KOPT-K1 (cell line): ENCODE measurements around the gene RAMP1.

Experiments used
- H3K27ac ChIP-seq: fragments of 200-600 bp; sonication (generic); 2 replicates; pipeline ENCODE4 v1.5.1; 2016; ENCODE audit warnings: antibody characterized with exemption, mild to moderate bottlenecking, low read depth, low read length; ENCODE audit not compliant: poor library complexity, severe bottlenecking
- H3K36me3 ChIP-seq: fragments of 200-600 bp; sonication (generic); 2 replicates; pipeline ENCODE4 v1.5.1; 2017; ENCODE audit warnings: antibody characterized with exemption, mild to moderate bottlenecking, low read length, moderate library complexity; ENCODE audit not compliant: insufficient read depth
- H3K9me3 ChIP-seq: fragments of 200-600 bp; sonication (generic); 2 replicates; pipeline ENCODE4 v1.5.1; 2017; ENCODE audit warnings: antibody characterized with exemption, low read length, mild to moderate bottlenecking; ENCODE audit not compliant: insufficient read depth, poor library complexity, severe bottlenecking

Gene RAMP1

GRCh38 chr2:237909801-237910475 lies 50.5 kb downstream of the RAMP1 start:
- Histone ChIP-seq H3K9me3 (peaks cover 14% of the 10 kb centered on the region), H3K36me3 (no peaks in the 10 kb centered on the region), H3K27ac (peak overlapping the region; percentile 17)

GRCh38 chr2:237910576-237911362 lies 51.3 kb downstream of the RAMP1 start:
- Histone ChIP-seq H3K9me3 (peaks cover 14% of the 10 kb centered on the region), H3K27ac (no peak overlapping the region), H3K36me3 (no peaks in the 10 kb centered on the region)

GRCh38 chr2:237911363-237912017 lies 52.1 kb downstream of the RAMP1 start:
- no peak overlapping the region for H3K27ac ChIP-seq
- H3K36me3 ChIP-seq, result no peaks in the 10 kb centered on the region
- peaks cover 14% of the 10 kb centered on the region for H3K9me3 ChIP-seq

GRCh38 chr2:237912271-237913192 lies 53.1 kb downstream of the RAMP1 start:
- Histone ChIP-seq H3K36me3 (no peaks in the 10 kb centered on the region), H3K9me3 (peaks cover 6% of the 10 kb centered on the region), H3K27ac (no peak overlapping the region)

- no peaks in the 10 kb centered on the region for H3K36me3 ChIP-seq
- no peaks in the 10 kb centered on the region for H3K9me3 ChIP-seq
- H3K27ac ChIP-seq, result no peak overlapping the region
Measured at GRCh38 chr2:237913193-237913917, 53.9 kb downstream of the RAMP1 start.

- peak overlapping the region; percentile 30 for H3K27ac ChIP-seq
- no peaks in the 10 kb centered on the region for H3K9me3 ChIP-seq
- H3K36me3 ChIP-seq, result no peaks in the 10 kb centered on the region
Measured at GRCh38 chr2:237915576-237915975, 56.2 kb downstream of the RAMP1 start.

- Histone ChIP-seq H3K36me3 (no peaks in the 10 kb centered on the region), H3K27ac (peak overlapping the region; percentile 30), H3K9me3 (no peaks in the 10 kb centered on the region)
Measured at GRCh38 chr2:237916296-237916695, 56.9 kb downstream of the RAMP1 start.

GRCh38 chr2:237917696-237918374 lies 58.4 kb downstream of the RAMP1 start:
- H3K9me3 ChIP-seq, result no peaks in the 10 kb centered on the region
- H3K27ac ChIP-seq, result no peak overlapping the region
- no peaks in the 10 kb centered on the region for H3K36me3 ChIP-seq

GRCh38 chr2:237919593-237919992 lies 60.2 kb downstream of the RAMP1 start:
- Histone ChIP-seq H3K9me3 (no peaks in the 10 kb centered on the region), H3K27ac (no peak overlapping the region), H3K36me3 (no peaks in the 10 kb centered on the region)

GRCh38 chr2:237920673-237921072 lies 61.2 kb downstream of the RAMP1 start:
- H3K36me3 ChIP-seq, result no peaks in the 10 kb centered on the region
- no peak overlapping the region for H3K27ac ChIP-seq
- no peaks in the 10 kb centered on the region for H3K9me3 ChIP-seq

- Histone ChIP-seq H3K36me3 (no peaks in the 10 kb centered on the region), H3K9me3 (no peaks in the 10 kb centered on the region), H3K27ac (no peak overlapping the region)
Measured at GRCh38 chr2:237921967-237922492, 62.6 kb downstream of the RAMP1 start.

- H3K9me3 ChIP-seq, result peaks cover 3% of the 10 kb centered on the region
- no peaks in the 10 kb centered on the region for H3K36me3 ChIP-seq
- H3K27ac ChIP-seq, result no peak overlapping the region
Measured at GRCh38 chr2:237922641-237923361, 63.4 kb downstream of the RAMP1 start.
